OCI-LY3 (cell line): Measurements from ENCODE around the gene CDC42BPA.

Experiments
- EZH2phosphoT487 ChIP-seq: fragments of 200-600 bp; shearing (Covaris generic); IDR thresholded peaks from 2 replicates; pipeline ENCODE4 v1.6.1; 2018; ENCODE audit warnings: antibody characterized with exemption, mixed run types, low read depth
- TF ChIP-seq, protein P1 (sequence below): fragments of 200-600, 300-600 bp; sonication (generic); IDR thresholded peaks from 2 replicates; pipeline ENCODE4 v1.5.1; 2014; ENCODE audit warnings: antibody characterized with exemption, low read length, low read depth

DNA sequence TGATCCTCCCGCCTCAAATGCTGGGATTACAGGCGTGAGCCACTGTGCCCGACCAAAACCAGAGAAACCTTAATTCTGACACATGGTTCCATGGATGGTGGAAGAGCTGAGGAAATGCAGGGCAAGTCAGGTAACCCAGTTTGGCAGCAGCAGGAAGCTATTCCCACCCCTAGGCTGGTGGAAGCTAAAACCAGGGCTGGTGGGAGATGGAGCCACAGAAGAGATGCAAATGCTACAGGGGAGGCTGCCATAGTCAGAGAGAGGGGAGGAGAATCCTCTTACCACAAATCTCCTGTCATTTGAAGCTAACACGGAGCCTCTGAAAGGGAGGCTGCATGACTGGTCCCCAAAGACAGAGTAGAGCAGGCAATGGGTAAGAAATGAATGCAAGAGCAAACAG is 4.1 kb upstream of the CDC42BPA start:
- TF ChIP-seq, protein P1, sequence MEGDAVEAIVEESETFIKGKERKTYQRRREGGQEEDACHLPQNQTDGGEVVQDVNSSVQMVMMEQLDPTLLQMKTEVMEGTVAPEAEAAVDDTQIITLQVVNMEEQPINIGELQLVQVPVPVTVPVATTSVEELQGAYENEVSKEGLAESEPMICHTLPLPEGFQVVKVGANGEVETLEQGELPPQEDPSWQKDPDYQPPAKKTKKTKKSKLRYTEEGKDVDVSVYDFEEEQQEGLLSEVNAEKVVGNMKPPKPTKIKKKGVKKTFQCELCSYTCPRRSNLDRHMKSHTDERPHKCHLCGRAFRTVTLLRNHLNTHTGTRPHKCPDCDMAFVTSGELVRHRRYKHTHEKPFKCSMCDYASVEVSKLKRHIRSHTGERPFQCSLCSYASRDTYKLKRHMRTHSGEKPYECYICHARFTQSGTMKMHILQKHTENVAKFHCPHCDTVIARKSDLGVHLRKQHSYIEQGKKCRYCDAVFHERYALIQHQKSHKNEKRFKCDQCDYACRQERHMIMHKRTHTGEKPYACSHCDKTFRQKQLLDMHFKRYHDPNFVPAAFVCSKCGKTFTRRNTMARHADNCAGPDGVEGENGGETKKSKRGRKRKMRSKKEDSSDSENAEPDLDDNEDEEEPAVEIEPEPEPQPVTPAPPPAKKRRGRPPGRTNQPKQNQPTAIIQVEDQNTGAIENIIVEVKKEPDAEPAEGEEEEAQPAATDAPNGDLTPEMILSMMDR, result no peak
- TF ChIP-seq EZH2phosphoT487, result no peak
